ENCODE data around the gene FARSB.
"Not testable (repeated sequence)": the region's sequence is repeated elsewhere in the genome, so short reads cannot be mapped to it uniquely, and the experiment has no call there.

The FARSB gene

GRCh38 chr2:222609381-222609780 is 46.5 kb downstream of the FARSB start:
- in situ Hi-C loops (cut with MboI; ENCODE audit: low sequenced_read_pairs) = no loop called here

GRCh38 chr2:222608081-222608480 is 47.8 kb downstream of the FARSB start:
- in situ Hi-C loops (cut with MboI; ENCODE audit: low sequenced_read_pairs) = no loop called here

- in situ Hi-C loops (cut with MboI; ENCODE audit: low sequenced_read_pairs) = no loop called here
Measured at GRCh38 chr2:222606306-222606705, 49.6 kb downstream of the FARSB start.

GRCh38 chr2:222604749-222605515 is 51.0 kb downstream of the FARSB start:
- in situ Hi-C loops (cut with MboI; ENCODE audit: low sequenced_read_pairs) = no loop called here

GRCh38 chr2:222603501-222603900 is 52.4 kb downstream of the FARSB start:
- in situ Hi-C loops (cut with MboI; ENCODE audit: low sequenced_read_pairs) = no loop called here

GRCh38 chr2:222598611-222599010 is 57.3 kb downstream of the FARSB start:
- in situ Hi-C loops (cut with MboI; ENCODE audit: low sequenced_read_pairs) = no loop called here

- in situ Hi-C loops (cut with MboI; ENCODE audit: low sequenced_read_pairs) = no loop called here
Measured at GRCh38 chr2:222595581-222595980, 60.3 kb downstream of the FARSB start.

GRCh38 chr2:222594679-222595078 is 61.2 kb downstream of the FARSB start:
- in situ Hi-C loops (cut with MboI; ENCODE audit: low sequenced_read_pairs) = no loop called here

GRCh38 chr2:222592176-222592575 is 63.7 kb downstream of the FARSB start:
- in situ Hi-C loops (cut with MboI; ENCODE audit: low sequenced_read_pairs) = no loop called here

- in situ Hi-C loops (cut with MboI; ENCODE audit: low sequenced_read_pairs) = no loop called here
Measured at GRCh38 chr2:222591661-222592060, 64.2 kb downstream of the FARSB start.

- in situ Hi-C loops (cut with MboI; ENCODE audit: low sequenced_read_pairs) = not testable (repeated sequence)
Measured at GRCh38 chr2:222584589-222584988, 71.3 kb downstream of the FARSB start.

- in situ Hi-C loops (cut with MboI; ENCODE audit: low sequenced_read_pairs) = no loop called here
Measured at GRCh38 chr2:222582928-222583327, 73.0 kb downstream of the FARSB start.

- in situ Hi-C loops (cut with MboI; ENCODE audit: low sequenced_read_pairs) = no loop called here
Measured at GRCh38 chr2:222577341-222577740, 78.6 kb downstream of the FARSB start.

- in situ Hi-C loops (cut with MboI; ENCODE audit: low sequenced_read_pairs) = no loop called here
Measured at GRCh38 chr2:222576171-222577081, 79.5 kb downstream of the FARSB start.

- in situ Hi-C loops (cut with MboI; ENCODE audit: low sequenced_read_pairs) = no loop called here
Measured at GRCh38 chr2:222575618-222576017, 80.3 kb downstream of the FARSB start.

- in situ Hi-C loops (cut with MboI; ENCODE audit: low sequenced_read_pairs) = loop anchor here (25.0 kb wide), 1 partner anchor 510 kb away; no protein-coding TSS in a partner anchor
Measured at GRCh38 chr2:222572751-222573174, 83.1 kb downstream of the FARSB start.

GRCh38 chr2:222572264-222572721 is 83.6 kb downstream of the FARSB start:
- in situ Hi-C loops (cut with MboI; ENCODE audit: low sequenced_read_pairs) = loop anchor here (25.0 kb wide), 1 partner anchor 510 kb away; no protein-coding TSS in a partner anchor

GRCh38 chr2:222569826-222570225 is 86.1 kb downstream of the FARSB start:
- in situ Hi-C loops (cut with MboI; ENCODE audit: low sequenced_read_pairs) = loop anchor here (25.0 kb wide), 1 partner anchor 508 kb away; no protein-coding TSS in a partner anchor

- in situ Hi-C loops (cut with MboI; ENCODE audit: low sequenced_read_pairs) = loop anchor here (25.0 kb wide), 1 partner anchor 507 kb away; no protein-coding TSS in a partner anchor
Measured at GRCh38 chr2:222568865-222569264, 87.0 kb downstream of the FARSB start.

- in situ Hi-C loops (cut with MboI; ENCODE audit: low sequenced_read_pairs) = loop anchor here (25.0 kb wide), 1 partner anchor 504 kb away; no protein-coding TSS in a partner anchor
Measured at GRCh38 chr2:222566229-222566628, 89.7 kb downstream of the FARSB start.

GRCh38 chr2:222563936-222564335 is 92.0 kb downstream of the FARSB start:
- in situ Hi-C loops (cut with MboI; ENCODE audit: low sequenced_read_pairs) = loop anchor here (25.0 kb wide), 1 partner anchor 502 kb away; no protein-coding TSS in a partner anchor
